Stimulated activated CD8-positive, alpha-beta memory T cell treated with anti-CD3 and anti-CD28 coated beads, Interleukin-7, amount 100 ng/mL, for 4 hours (primary cell): Measurements from ENCODE around the gene RAB33B.
"Not testable (repeated sequence)": the region's sequence is repeated elsewhere in the genome, so short reads cannot be mapped to it uniquely, and the experiment has no call there.

Experiments used
- DNase-seq, 2 donors: peaks; one replicate each; pipeline ENCODE4 v3.0.0-alpha.2; 2020; ENCODE audit warnings: low read depth in 2 of 2

RAB33B gene

DNA sequence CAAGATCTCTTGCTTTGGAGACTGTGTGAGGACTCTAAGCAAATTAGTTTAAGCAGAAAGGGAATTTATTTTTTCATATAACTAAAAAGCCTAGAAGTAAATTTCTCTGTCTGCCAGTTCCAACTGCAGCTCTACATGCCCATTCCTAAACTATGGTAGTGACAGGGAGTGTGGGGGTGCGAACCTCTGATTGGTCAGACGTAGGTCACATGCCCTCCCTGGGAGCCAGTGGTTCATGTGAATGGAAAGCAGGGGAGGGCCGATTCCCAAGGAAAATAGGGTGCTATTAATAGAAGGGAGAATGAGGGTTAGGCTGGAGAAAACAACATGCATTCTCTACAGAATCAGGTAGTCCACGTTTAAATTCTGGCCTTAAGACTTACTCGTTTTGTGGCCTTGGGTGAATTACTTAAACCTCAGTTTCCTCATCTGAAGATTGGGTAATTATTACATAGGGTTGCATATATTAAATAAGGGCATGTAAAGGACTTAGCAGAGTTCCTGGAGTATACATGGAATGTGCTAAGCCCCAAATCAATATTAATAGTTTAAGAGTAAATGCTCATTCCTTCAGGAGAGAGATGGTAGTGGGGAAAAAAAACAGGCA lies 7.2 kb downstream of the RAB33B start:
- no peak for DNase-seq

DNA sequence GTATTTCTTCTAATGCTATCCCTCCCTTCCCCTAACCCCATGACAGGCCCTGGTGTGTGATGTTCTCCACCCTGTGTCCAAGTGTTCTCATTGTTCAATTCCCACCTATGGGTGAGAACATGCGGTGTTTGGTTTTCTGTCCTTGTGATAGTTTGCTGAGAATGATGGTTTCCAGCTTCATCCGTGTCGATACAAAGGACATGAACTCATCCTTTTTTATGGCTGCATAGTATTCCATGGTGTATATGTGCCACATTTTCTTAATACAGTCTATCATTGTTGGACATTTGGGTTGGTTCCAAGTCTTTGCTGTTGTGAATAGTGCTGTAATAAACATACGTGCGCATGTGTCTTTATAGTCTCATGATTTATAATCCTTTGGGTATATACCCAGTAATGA lies 10.6 kb downstream of the RAB33B start:
- not testable (repeated sequence) for DNase-seq

GRCh38 chr4:139465922-139466321 lies 12.0 kb downstream of the RAB33B start:
- DNase-seq: no peak

GRCh38 chr4:139468756-139469155 lies 14.8 kb downstream of the RAB33B start:
- not testable (repeated sequence) for DNase-seq

DNA sequence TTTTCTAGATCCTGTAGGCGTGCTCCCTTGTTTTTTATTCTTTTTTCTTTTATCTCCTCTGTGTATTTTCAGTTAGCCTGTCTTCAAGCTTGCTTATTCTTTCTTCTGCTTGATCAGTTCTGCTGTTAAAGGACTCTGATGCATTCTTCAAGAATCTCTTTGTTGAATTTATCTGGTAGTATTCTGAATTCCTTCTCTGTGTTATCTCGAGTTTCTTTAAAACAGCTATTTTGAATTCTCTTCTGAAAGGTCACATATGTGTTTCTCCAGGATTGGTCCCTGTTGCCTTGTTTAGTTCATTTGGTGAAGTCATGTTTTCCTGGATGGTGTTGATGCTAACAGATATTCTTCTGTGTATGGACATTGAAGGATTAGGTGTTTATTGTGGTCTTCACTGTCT lies 15.3 kb downstream of the RAB33B start:
- no peak for DNase-seq

- no peak for DNase-seq
Observed at GRCh38 chr4:139469869-139470268, 15.9 kb downstream of the RAB33B start.

DNA sequence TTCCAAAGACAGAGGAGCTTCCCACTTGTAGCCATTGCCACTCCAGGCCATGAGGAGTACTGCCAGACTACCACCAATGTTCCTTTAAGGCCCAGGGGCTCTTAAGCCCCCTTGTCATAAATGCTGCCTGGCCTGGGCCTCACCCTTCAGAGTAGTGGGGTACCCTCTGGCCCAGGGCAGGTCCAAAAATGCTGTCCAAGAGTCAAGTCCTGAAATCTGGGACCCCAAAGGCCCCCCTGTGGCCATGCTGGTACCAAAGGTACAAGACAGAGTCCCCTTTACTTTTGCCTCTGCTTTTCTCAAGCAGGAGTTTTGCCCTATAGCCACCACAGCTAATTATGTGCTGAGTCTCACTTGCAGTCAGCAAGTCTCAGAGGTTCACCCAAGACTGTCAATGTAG lies 16.4 kb downstream of the RAB33B start:
- no peak for DNase-seq

DNA sequence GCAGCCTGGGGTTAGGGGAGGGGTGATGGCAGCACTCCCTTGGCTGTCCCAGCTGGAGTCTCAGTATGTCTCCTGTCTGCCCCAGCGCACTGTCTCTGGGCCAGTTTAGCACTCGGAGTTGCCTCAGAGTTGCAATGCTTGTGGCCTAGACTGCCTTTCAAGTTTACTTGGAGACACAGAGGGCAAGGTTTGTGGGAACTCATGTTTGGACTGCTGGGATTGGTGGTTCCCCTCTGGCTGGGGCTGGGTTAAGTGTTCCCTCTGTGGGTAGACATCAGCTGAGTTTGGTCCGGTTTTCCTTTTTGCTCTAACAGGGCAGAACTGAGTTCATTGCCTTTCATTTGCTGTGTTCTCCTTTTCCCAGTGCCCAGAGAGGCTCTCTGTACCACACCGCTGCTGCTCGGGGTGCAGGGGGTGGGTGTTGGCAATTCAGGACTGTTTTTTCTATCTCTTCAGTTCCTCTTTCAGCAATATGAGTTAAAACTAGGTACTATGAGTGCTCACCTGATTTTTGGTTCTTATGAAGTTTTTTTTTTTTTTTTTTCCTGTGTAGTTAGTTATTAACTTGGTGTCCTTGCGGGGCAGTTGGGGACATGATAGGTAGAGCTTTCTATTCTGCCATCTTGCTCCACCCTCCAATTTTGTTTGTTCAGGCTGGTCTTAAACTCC lies 17.2 kb downstream of the RAB33B start:
- DNase-seq: no peak

DNA sequence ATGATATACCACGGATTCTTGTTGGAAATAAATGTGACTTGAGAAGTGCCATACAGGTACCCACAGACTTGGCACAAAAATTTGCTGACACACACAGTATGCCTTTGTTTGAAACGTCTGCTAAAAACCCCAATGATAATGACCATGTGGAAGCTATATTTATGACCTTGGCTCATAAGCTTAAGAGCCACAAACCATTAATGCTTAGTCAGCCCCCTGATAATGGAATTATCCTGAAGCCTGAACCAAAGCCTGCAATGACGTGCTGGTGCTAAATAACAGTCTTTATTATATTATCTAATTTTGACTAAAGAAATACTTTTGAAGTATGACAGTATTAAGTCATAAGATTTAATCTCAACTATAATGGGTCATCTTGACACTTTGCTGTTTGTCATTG lies 18.9 kb downstream of the RAB33B start:
- DNase-seq: no peak

DNA sequence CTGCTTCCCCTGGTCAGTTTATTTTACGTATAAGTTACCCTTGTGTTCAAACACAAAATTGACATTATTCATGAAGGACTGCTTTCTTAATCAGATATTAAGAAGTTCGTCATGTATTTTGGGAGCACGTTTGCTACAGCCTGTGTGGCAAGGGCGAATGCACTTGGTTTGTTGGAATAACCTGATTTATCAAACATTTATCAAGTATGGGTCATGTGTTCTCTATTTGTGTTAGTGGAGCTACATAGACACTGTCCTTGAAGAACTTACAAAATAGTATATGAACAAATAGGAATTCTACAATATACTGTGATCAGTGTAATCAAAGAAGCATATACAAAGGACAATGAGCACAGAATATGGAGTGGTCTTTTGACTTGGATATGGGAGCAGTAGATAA lies 22.4 kb downstream of the RAB33B start:
- no peak for DNase-seq

DNA sequence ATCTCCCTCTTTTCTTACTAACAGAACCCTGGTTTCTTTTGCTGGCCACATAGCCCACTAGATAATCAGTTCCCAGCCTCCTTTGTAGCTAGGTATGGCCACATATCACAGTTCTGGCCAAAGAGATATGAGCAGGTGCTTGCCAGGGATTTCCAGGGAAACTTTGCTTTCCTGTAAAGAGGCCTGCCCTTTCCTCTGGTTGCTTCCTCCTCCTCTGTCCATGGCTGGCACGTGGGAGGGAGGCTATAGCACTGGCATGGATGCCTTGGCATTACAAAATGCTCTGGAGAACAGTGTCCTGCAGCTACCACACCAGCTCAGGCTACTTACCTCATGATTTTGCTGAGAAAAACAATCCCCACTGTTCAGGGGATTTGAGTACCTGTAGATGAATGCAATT lies 27.5 kb downstream of the RAB33B start:
- DNase-seq: no peak

- no peak for DNase-seq
Observed at GRCh38 chr4:139483000-139483399, 29.1 kb downstream of the RAB33B start.

DNA sequence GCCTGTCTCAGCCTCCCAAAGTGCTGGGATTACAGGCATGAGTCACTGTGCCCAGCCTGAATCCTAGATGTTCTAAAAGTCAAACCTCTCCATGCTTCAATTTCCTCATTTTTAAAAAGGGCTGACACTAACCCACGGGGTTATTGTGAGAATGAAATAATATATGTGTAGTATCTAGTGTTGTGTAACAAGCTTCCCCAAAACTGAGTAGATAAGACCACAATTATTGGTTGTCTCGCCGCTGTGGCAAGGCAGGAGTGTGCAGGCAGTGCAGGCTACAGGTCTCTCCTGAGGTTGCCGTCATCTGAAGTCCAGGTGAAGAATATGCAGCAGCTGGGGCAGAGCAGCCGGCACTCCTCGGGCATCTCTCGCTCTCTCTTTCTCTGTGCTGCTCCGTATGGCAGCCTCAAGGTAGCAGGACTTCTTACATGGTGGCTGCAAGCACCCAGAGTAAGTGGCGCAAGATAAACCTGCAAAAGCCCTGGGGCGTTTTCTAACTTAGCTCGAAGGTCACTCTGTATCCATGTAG lies 30.9 kb downstream of the RAB33B start:
- DNase-seq: no peak

- DNase-seq: no peak
Observed at GRCh38 chr4:139488442-139488841, 34.5 kb downstream of the RAB33B start.

DNA sequence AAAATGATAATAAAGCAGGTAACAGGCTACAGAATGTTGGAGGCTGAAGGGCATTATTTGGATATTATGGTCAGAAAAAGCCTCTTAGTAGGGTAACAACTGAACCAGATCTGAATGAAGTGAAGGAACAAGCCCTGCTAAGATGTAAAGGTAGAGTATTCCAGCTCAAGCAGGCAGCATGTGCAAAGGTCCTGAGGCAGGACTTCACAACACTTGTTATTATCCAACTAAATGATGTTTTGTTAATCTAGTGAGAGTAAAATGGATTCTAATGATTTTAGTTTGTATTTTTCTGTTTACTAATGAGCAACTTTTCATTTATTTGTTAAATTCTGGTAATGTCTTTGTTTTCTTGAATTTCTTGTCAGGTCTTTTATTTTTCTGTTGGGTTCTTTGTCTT lies 35.7 kb downstream of the RAB33B start:
- DNase-seq: no peak

DNA sequence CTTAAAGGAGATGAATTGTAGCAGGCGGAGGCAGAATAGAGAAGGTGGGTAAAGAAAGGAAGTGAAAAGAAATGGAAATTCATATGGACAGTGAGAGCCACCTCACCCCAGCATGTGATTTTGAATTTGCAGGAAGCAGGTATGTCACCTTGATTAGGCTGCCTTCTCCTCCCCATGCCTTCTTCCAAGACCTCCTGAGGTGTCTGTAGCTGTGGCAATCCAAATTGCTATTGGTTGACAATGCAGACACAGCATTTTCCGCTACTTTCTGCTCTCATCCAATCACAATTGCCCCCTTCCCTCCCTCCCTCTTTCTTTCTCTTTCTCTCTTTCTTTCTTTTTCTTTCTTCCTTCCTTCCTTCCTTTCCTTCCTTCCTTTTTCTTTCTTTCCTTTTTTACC lies 38.5 kb downstream of the RAB33B start:
- no peak for DNase-seq

GRCh38 chr4:139493176-139493575 lies 39.3 kb downstream of the RAB33B start:
- no peak for DNase-seq

DNA sequence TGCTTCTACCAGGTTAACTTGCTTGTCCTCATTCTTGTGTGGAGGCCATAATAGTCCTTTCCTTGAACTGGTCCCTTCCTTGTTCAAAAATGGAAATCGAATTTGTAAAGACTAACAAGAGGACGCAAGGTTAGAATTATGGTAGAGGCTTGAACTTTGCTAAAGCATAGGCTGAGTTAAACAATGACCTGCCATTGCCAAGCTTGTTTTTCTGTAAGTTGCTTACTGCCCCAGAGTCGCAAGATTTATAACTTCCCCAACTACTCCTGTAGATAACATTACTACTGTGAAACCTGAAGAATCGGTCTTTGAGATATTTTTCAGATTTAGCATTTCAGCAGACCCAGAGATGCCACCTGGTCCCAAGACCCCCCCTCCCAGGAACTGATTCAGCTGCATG lies 45.3 kb downstream of the RAB33B start:
- DNase-seq: no peak

DNA sequence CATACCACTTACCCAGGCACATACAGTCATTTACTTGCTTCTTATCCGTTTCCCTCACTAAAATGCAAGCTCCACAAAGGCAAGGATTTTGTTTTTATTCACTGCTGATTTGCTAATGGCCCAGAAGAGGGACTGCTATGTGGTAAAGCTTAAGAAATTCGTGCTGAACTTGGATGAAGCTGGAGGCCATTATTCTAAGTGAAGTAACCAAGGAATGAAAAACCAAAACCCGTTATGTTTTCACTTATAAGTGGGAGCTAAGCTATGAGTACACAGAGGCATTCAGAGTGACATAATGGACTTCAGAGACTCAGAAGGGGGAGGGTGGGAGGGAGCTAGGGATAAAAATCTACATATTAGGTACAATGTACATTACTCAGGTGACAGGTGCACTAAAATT lies 47.2 kb downstream of the RAB33B start:
- DNase-seq: no peak

GRCh38 chr4:139501527-139501926 lies 47.6 kb downstream of the RAB33B start:
- no peak for DNase-seq

DNA sequence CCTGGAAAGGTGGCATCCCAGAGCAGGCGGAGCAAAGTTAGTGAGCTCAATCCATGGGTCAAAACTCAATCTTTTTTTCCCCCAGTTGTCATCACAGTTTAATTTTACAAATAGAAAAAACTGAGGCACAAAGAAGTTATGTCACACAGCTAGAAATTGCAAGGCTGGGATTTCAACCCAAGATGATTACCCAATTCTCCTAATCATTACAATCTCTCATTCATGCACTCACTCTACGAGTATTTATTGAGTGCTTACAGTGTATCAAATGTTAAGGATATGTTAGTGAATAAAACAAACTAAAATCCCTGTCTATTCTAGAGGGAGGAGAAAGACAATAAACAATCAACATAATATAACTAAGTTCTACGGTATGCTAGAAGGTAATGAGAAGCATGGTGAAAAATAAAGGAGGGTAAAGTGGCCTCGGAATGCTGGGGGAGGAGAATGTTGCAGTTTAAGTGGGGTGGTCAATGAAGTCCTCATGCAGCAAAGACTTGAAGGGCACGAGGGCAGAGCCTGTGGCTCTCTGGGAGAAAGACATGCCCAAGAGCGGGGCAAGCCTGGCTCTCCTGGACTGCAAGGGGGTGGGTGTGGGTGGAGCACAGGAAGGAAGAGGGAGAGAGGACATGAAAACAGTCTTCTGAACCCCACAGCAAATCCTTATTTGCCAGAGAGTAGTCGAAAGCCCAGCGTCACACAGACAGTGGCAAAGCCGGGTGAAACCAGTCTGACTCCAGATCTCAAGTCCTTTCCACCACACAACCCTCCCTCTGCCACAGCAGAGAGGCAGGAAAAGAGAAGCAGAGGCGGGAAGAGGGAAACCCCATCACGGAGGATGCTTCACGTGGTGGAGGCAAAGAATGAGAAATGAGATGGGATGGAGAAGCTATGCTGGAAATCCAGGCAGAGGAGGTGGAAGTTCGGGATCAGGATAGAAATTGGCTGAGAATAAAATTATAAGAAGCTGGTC lies 48.3 kb downstream of the RAB33B start:
- no peak for DNase-seq

GRCh38 chr4:139503622-139504166 lies 49.8 kb downstream of the RAB33B start:
- DNase-seq: no peak
